HEK293 (cell line): ENCODE measurements around the gene NFIB.

Experiments
- AEBP2 ChIP-seq: fragments of 450-650 bp; formaldehyde crosslinking; IDR thresholded peaks from 2 replicates; pipeline ENCODE4 v1.5.1; 2016; ENCODE audit warnings: missing biosample characterization, missing genetic modification characterization, borderline replicate concordance
- GFI1B ChIP-seq: fragments of 450-650 bp; formaldehyde crosslinking; IDR thresholded peaks from 2 replicates; pipeline ENCODE4 v1.5.1; 2016; ENCODE audit warnings: missing biosample characterization, missing genetic modification characterization
- IKZF3 ChIP-seq: fragments of 450-650 bp; IDR thresholded peaks from 2 replicates; pipeline ENCODE4 v1.5.0; 2018; ENCODE audit warnings: missing biosample characterization, mild to moderate bottlenecking, missing genetic modification characterization, moderate library complexity
- KLF10 ChIP-seq: fragments of 450-650 bp; IDR thresholded peaks from 2 replicates; pipeline ENCODE4 v1.5.1; 2018; ENCODE audit warnings: missing biosample characterization, mild to moderate bottlenecking, missing genetic modification characterization
- KLF7 ChIP-seq: fragments of 450-650 bp; formaldehyde crosslinking; IDR thresholded peaks from 2 replicates; pipeline ENCODE4 v1.5.1; 2016; ENCODE audit warnings: missing biosample characterization, missing genetic modification characterization, borderline replicate concordance
- SP3 ChIP-seq: fragments of 450-650 bp; formaldehyde crosslinking; IDR thresholded peaks from 2 replicates; pipeline ENCODE4 v1.5.1; 2016; ENCODE audit warnings: missing biosample characterization, missing genetic modification characterization
- TRIM28 ChIP-seq: IDR thresholded peaks from 2 replicates; pipeline ENCODE4 v1.6.1; 2011; ENCODE audit warnings: low read length, control low read depth, borderline replicate concordance
- WT1 ChIP-seq: fragments of 450-650 bp; formaldehyde crosslinking; IDR thresholded peaks from 2 replicates; pipeline ENCODE4 v1.5.1; 2016; ENCODE audit warnings: missing biosample characterization, missing genetic modification characterization
- ZNF140 ChIP-seq: fragments of 450-650 bp; formaldehyde crosslinking; IDR thresholded peaks from 2 replicates; pipeline ENCODE4 v1.5.1; 2016; ENCODE audit warnings: missing biosample characterization, missing genetic modification characterization
- ZNF221 ChIP-seq: fragments of 450-650 bp; formaldehyde crosslinking; IDR thresholded peaks from 2 replicates; pipeline ENCODE4 v1.5.1; 2017; ENCODE audit warnings: missing biosample characterization, missing genetic modification characterization, borderline replicate concordance
- ZNF24 ChIP-seq: fragments of 450-650 bp; formaldehyde crosslinking; IDR thresholded peaks from 2 replicates; pipeline ENCODE4 v1.5.1; 2016; ENCODE audit warnings: missing biosample characterization, missing genetic modification characterization
- ZNF302 ChIP-seq: fragments of 450-650 bp; formaldehyde crosslinking; IDR thresholded peaks from 2 replicates; pipeline ENCODE4 v1.5.1; 2016; ENCODE audit warnings: missing biosample characterization, missing genetic modification characterization, low read depth
- ZNF394 ChIP-seq: fragments of 450-650 bp; formaldehyde crosslinking; IDR thresholded peaks from 2 replicates; pipeline ENCODE4 v1.5.1; 2016; ENCODE audit warnings: missing biosample characterization, missing genetic modification characterization, mild to moderate bottlenecking, moderate library complexity, borderline replicate concordance
- ZNF548 ChIP-seq: fragments of 450-650 bp; formaldehyde crosslinking; IDR thresholded peaks from 2 replicates; pipeline ENCODE4 v1.5.1; 2016; ENCODE audit warnings: missing biosample characterization, missing genetic modification characterization
- ZNF561 ChIP-seq: fragments of 450-650 bp; IDR thresholded peaks from 2 replicates; pipeline ENCODE4 v1.5.1; 2018; ENCODE audit warnings: missing biosample characterization, missing genetic modification characterization, borderline replicate concordance
- ZNF639 ChIP-seq: fragments of 450-650 bp; formaldehyde crosslinking; IDR thresholded peaks from 2 replicates; pipeline ENCODE4 v1.5.1; 2016; ENCODE audit warnings: missing biosample characterization, missing genetic modification characterization
- ZSCAN5A ChIP-seq: fragments of 450-650 bp; formaldehyde crosslinking; IDR thresholded peaks from 2 replicates; pipeline ENCODE4 v1.5.1; 2016; ENCODE audit warnings: missing biosample characterization, missing genetic modification characterization
- ZXDB ChIP-seq: fragments of 450-650 bp; formaldehyde crosslinking; IDR thresholded peaks from 2 replicates; pipeline ENCODE4 v1.5.1; 2016; ENCODE audit warnings: missing biosample characterization, missing genetic modification characterization
- TF ChIP-seq, protein P1 (sequence below): fragments of 450-650 bp; formaldehyde crosslinking; IDR thresholded peaks from 2 replicates; pipeline ENCODE4 v1.5.1; 2016; ENCODE audit warnings: missing biosample characterization, missing genetic modification characterization
- TF ChIP-seq, protein P2 (sequence below): fragments of 450-650 bp; formaldehyde crosslinking; IDR thresholded peaks from 2 replicates; pipeline ENCODE4 v1.5.1; 2016; ENCODE audit warnings: missing biosample characterization, missing genetic modification characterization, borderline replicate concordance
- TF ChIP-seq, protein P3 (sequence below): fragments of 450-650 bp; formaldehyde crosslinking; IDR thresholded peaks from 2 replicates; pipeline ENCODE4 v1.5.1; 2017; ENCODE audit warnings: missing biosample characterization, missing genetic modification characterization

Gene NFIB

DNA sequence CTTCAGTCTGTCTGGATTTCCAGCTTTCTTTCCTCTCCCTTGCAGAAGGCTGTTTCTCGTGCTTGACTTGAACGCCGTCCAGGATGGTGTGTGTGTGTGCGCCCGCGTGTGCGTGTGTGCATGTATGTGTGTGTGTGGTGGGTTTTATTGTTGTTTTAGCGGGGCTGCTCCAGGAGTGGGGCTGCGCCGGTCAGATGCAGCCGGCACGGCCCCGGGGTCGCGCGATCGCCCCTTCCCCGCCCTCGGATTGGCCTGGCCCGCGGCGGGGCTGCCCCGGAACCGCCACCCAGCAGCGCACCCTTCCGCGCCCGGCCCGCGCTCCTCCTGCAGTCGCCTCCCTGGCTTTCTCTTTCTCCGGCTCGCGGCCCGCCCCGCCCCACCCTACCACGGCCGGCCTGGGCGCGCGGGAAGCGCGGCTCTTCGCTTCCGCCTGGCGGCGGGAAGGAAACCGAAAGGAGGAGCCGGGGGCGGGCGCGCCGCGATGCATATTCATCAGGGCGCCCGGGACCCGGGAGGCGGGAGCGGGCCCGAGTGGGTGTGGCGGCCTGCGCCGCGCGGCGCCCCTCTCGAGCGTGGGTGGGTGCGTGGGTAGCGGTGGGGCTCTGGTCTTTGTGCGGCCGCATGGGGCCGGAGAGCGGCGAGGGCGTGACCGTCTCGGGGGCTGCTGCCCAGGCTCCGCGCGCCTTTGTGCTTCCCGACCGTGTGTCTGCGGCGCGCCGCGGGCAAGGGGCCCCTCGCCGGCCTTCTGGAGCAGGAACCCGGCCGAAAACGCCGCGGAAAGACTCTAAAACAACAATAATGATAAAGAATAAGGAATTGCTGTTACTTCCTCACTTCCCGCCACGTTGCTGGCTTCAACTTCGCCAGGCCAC is 8.5 kb upstream of the NFIB start (continued):
- TF ChIP-seq, protein P1, sequence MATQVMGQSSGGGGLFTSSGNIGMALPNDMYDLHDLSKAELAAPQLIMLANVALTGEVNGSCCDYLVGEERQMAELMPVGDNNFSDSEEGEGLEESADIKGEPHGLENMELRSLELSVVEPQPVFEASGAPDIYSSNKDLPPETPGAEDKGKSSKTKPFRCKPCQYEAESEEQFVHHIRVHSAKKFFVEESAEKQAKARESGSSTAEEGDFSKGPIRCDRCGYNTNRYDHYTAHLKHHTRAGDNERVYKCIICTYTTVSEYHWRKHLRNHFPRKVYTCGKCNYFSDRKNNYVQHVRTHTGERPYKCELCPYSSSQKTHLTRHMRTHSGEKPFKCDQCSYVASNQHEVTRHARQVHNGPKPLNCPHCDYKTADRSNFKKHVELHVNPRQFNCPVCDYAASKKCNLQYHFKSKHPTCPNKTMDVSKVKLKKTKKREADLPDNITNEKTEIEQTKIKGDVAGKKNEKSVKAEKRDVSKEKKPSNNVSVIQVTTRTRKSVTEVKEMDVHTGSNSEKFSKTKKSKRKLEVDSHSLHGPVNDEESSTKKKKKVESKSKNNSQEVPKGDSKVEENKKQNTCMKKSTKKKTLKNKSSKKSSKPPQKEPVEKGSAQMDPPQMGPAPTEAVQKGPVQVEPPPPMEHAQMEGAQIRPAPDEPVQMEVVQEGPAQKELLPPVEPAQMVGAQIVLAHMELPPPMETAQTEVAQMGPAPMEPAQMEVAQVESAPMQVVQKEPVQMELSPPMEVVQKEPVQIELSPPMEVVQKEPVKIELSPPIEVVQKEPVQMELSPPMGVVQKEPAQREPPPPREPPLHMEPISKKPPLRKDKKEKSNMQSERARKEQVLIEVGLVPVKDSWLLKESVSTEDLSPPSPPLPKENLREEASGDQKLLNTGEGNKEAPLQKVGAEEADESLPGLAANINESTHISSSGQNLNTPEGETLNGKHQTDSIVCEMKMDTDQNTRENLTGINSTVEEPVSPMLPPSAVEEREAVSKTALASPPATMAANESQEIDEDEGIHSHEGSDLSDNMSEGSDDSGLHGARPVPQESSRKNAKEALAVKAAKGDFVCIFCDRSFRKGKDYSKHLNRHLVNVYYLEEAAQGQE (tag by site-specific recombination): no peak
- TF ChIP-seq ZNF24 (tag by site-specific recombination) (0 out of 2 replicates have a peak, but pooled peaks have one; percentile 32), ZXDB (peak; percentile 78), ZNF548 (tag by site-specific recombination) (no peak), WT1 (tag by site-specific recombination) (peak; percentile 74), GFI1B (tag by site-specific recombination) (peak; percentile 57; the same call in 1 of the 2 replicates), IKZF3 (tag by site-specific recombination) (peak; percentile 63; the same call in 1 of the 2 replicates), ZNF221 (tag by site-specific recombination) (no peak), ZNF639 (tag by site-specific recombination) (no peak), AEBP2 (tag by site-specific recombination) (no peak), ZNF302 (no peak), ZSCAN5A (0 out of 2 replicates have a peak, but pooled peaks have one; percentile 71), ZNF140 (tag by site-specific recombination) (no peak), KLF10 (tag by site-specific recombination) (peak; percentile 91; the same call in 1 of the 2 replicates), SP3 (tag by site-specific recombination) (peak; percentile 66), ZNF394 (peak; percentile 39; the same call in 1 of the 2 replicates), ZNF561 (peak; percentile 53; the same call in 1 of the 2 replicates), KLF7 (tag by site-specific recombination) (peak; percentile 73; the same call in 1 of the 2 replicates), TRIM28 (no peak)
- TF ChIP-seq, protein P2, sequence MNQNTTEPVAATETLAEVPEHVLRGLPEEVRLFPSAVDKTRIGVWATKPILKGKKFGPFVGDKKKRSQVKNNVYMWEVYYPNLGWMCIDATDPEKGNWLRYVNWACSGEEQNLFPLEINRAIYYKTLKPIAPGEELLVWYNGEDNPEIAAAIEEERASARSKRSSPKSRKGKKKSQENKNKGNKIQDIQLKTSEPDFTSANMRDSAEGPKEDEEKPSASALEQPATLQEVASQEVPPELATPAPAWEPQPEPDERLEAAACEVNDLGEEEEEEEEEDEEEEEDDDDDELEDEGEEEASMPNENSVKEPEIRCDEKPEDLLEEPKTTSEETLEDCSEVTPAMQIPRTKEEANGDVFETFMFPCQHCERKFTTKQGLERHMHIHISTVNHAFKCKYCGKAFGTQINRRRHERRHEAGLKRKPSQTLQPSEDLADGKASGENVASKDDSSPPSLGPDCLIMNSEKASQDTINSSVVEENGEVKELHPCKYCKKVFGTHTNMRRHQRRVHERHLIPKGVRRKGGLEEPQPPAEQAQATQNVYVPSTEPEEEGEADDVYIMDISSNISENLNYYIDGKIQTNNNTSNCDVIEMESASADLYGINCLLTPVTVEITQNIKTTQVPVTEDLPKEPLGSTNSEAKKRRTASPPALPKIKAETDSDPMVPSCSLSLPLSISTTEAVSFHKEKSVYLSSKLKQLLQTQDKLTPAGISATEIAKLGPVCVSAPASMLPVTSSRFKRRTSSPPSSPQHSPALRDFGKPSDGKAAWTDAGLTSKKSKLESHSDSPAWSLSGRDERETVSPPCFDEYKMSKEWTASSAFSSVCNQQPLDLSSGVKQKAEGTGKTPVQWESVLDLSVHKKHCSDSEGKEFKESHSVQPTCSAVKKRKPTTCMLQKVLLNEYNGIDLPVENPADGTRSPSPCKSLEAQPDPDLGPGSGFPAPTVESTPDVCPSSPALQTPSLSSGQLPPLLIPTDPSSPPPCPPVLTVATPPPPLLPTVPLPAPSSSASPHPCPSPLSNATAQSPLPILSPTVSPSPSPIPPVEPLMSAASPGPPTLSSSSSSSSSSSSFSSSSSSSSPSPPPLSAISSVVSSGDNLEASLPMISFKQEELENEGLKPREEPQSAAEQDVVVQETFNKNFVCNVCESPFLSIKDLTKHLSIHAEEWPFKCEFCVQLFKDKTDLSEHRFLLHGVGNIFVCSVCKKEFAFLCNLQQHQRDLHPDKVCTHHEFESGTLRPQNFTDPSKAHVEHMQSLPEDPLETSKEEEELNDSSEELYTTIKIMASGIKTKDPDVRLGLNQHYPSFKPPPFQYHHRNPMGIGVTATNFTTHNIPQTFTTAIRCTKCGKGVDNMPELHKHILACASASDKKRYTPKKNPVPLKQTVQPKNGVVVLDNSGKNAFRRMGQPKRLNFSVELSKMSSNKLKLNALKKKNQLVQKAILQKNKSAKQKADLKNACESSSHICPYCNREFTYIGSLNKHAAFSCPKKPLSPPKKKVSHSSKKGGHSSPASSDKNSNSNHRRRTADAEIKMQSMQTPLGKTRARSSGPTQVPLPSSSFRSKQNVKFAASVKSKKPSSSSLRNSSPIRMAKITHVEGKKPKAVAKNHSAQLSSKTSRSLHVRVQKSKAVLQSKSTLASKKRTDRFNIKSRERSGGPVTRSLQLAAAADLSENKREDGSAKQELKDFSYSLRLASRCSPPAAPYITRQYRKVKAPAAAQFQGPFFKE (tag by site-specific recombination): no peak
- TF ChIP-seq, protein P3, sequence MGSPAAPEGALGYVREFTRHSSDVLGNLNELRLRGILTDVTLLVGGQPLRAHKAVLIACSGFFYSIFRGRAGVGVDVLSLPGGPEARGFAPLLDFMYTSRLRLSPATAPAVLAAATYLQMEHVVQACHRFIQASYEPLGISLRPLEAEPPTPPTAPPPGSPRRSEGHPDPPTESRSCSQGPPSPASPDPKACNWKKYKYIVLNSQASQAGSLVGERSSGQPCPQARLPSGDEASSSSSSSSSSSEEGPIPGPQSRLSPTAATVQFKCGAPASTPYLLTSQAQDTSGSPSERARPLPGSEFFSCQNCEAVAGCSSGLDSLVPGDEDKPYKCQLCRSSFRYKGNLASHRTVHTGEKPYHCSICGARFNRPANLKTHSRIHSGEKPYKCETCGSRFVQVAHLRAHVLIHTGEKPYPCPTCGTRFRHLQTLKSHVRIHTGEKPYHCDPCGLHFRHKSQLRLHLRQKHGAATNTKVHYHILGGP: 0 out of 2 replicates have a peak, but pooled peaks have one; percentile 17
